SK-N-SH treated with all-trans-retinoic acid at 6 μM for 48 hours (cell line): ENCODE results near the gene EVPL.

Experiments
- ATAC-seq: fragments of 200-7000 bp; cut with Tn5 transposase; 3 replicates; pipeline ENCODE4 v1.9.1; 2020; ENCODE audit warnings: mild to moderate bottlenecking, moderate library complexity
- BACH2 ChIP-seq: fragments of 250-450 bp; sonication (Bioruptor Pico); IDR thresholded peaks from 2 replicates; pipeline ENCODE4 v1.9.0; 2021; ENCODE audit warnings: mild to moderate bottlenecking, borderline replicate concordance
- CSDC2 ChIP-seq: fragments of 250-450 bp; sonication (Bioruptor Pico); IDR thresholded peaks from 2 replicates; pipeline ENCODE4 v1.5.0; 2020; ENCODE audit warnings: mild to moderate bottlenecking, moderate library complexity
- ESRRG ChIP-seq: fragments of 250-450 bp; sonication (Bioruptor Pico); IDR thresholded peaks from 2 replicates; pipeline ENCODE4 v1.6.1; 2021; ENCODE audit warnings: mild to moderate bottlenecking
- GLIS3 ChIP-seq: fragments of 250-450 bp; sonication (Bioruptor Pico); IDR thresholded peaks from 2 replicates; pipeline ENCODE4 v1.5.0; 2020; ENCODE audit warnings: mild to moderate bottlenecking, moderate library complexity
- OSR1 ChIP-seq: fragments of 250-450 bp; sonication (Bioruptor Pico); IDR thresholded peaks from 2 replicates; pipeline ENCODE4 v1.8.0; 2022; ENCODE audit warnings: moderate library complexity, mild to moderate bottlenecking, inconsistent platforms
- PPARA ChIP-seq: fragments of 250-450 bp; sonication (Bioruptor Pico); IDR thresholded peaks from 2 replicates; pipeline ENCODE4 v1.5.0; 2020; ENCODE audit warnings: mild to moderate bottlenecking, borderline replicate concordance
- RARB ChIP-seq: fragments of 250-450 bp; sonication (Bioruptor Pico); IDR thresholded peaks from 2 replicates; pipeline ENCODE4 v1.8.0; 2021; ENCODE audit warnings: mild to moderate bottlenecking, moderate library complexity
- SNAI2 ChIP-seq: fragments of 250-450 bp; sonication (Bioruptor Pico); IDR thresholded peaks from 2 replicates; pipeline ENCODE4 v1.5.0; 2020; ENCODE audit warnings: mild to moderate bottlenecking, moderate library complexity
- TCF4 ChIP-seq: fragments of 250-450 bp; sonication (Bioruptor Pico); IDR thresholded peaks from 2 replicates; pipeline ENCODE4 v1.8.0; 2021; ENCODE audit warnings: mild to moderate bottlenecking, moderate library complexity, borderline replicate concordance
- TOX ChIP-seq: fragments of 250-450 bp; sonication (Bioruptor Pico); IDR thresholded peaks from 2 replicates; pipeline ENCODE4 v1.8.0; 2021; ENCODE audit warnings: mild to moderate bottlenecking, moderate library complexity, borderline replicate concordance
- ZC3H10 ChIP-seq: fragments of 250-450 bp; sonication (Bioruptor Pico); IDR thresholded peaks from 2 replicates; pipeline ENCODE4 v1.5.1; 2021; ENCODE audit warnings: mild to moderate bottlenecking, moderate library complexity
- ZFP3 ChIP-seq: fragments of 250-450 bp; sonication (Bioruptor Pico); IDR thresholded peaks from 2 replicates; pipeline ENCODE4 v1.5.0; 2020; ENCODE audit warnings: mild to moderate bottlenecking, moderate library complexity
- ZFP30 ChIP-seq: fragments of 450-650 bp; formaldehyde crosslinking; IDR thresholded peaks from 2 replicates; pipeline ENCODE4 v1.5.0; 2022; ENCODE audit warnings: mild to moderate bottlenecking, moderate library complexity
- ZNF565 ChIP-seq: fragments of 450-650 bp; formaldehyde crosslinking; conservative IDR thresholded peaks from 2 replicates; pipeline ENCODE4 v1.5.0; 2020; ENCODE audit warnings: low read depth, mild to moderate bottlenecking, moderate library complexity
- ZNF70 ChIP-seq: fragments of 450-650 bp; formaldehyde crosslinking; IDR thresholded peaks from 2 replicates; pipeline ENCODE4 v1.5.0; 2020; ENCODE audit warnings: mild to moderate bottlenecking, moderate library complexity
- ZNF8 ChIP-seq: fragments of 450-650 bp; formaldehyde crosslinking; IDR thresholded peaks from 2 replicates; pipeline ENCODE4 v1.5.0; 2020; ENCODE audit warnings: mild to moderate bottlenecking, moderate library complexity
- TF ChIP-seq, protein P1 (sequence below): fragments of 250-450 bp; sonication (Bioruptor Pico); IDR thresholded peaks from 2 replicates; pipeline ENCODE4 v1.8.0; 2020; ENCODE audit warnings: mild to moderate bottlenecking, moderate library complexity, borderline replicate concordance
- TF ChIP-seq, protein P2 (sequence below): fragments of 250-450 bp; sonication (Bioruptor Pico); IDR thresholded peaks from 2 replicates; pipeline ENCODE4 v1.5.1; 2021; ENCODE audit warnings: mild to moderate bottlenecking, moderate library complexity
- TF ChIP-seq, protein P3 (sequence below): fragments of 250-450 bp; sonication (Bioruptor Pico); IDR thresholded peaks from 2 replicates; pipeline ENCODE4 v1.8.0; 2021; ENCODE audit warnings: low read depth, mild to moderate bottlenecking, moderate library complexity, borderline replicate concordance
- TF ChIP-seq, protein P4 (sequence below): fragments of 250-450 bp; sonication (Bioruptor Pico); IDR thresholded peaks from 2 replicates; pipeline ENCODE4 v1.5.1; 2020; ENCODE audit warnings: low read depth, mild to moderate bottlenecking, moderate library complexity
- TF ChIP-seq, protein P5 (sequence below): fragments of 250-450 bp; sonication (Bioruptor Pico); IDR thresholded peaks from 2 replicates; pipeline ENCODE4 v1.5.0; 2020; ENCODE audit warnings: mild to moderate bottlenecking, moderate library complexity

The EVPL gene

DNA sequence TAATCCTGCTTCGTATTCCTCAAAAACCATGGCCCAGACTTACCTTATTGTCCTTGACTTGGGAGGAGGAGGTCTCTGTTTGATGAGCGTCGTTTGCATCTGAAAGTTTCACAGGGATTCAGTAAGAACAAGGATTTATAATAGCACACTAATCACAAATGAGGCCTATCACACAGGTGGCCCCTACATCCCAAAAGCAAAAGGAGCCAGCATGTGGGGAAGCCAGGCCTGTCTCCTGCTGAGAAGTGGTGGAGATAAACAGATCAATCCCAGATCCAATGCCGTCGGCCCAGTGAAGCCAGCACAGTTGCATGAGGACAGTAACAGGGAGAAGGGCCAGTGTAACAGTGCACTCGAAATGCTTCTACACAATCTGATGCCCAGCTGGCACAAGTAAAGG, 13.3 kb upstream of the EVPL start:
- TF ChIP-seq, protein P1, sequence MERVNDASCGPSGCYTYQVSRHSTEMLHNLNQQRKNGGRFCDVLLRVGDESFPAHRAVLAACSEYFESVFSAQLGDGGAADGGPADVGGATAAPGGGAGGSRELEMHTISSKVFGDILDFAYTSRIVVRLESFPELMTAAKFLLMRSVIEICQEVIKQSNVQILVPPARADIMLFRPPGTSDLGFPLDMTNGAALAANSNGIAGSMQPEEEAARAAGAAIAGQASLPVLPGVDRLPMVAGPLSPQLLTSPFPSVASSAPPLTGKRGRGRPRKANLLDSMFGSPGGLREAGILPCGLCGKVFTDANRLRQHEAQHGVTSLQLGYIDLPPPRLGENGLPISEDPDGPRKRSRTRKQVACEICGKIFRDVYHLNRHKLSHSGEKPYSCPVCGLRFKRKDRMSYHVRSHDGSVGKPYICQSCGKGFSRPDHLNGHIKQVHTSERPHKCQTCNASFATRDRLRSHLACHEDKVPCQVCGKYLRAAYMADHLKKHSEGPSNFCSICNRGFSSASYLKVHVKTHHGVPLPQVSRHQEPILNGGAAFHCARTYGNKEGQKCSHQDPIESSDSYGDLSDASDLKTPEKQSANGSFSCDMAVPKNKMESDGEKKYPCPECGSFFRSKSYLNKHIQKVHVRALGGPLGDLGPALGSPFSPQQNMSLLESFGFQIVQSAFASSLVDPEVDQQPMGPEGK, result no peak
- TF ChIP-seq BACH2 (CRISPR knock-in tag) (no peak), GLIS3 (CRISPR knock-in tag) (no peak), OSR1 (CRISPR knock-in tag) (no peak), TOX (CRISPR knock-in tag) (no peak), ZFP3 (CRISPR knock-in tag) (no peak), ZNF70 (no peak), ZFP30 (no peak), PPARA (CRISPR knock-in tag) (no peak), TCF4 (CRISPR knock-in tag) (no peak), RARB (CRISPR knock-in tag) (no peak)
- TF ChIP-seq, protein P2, sequence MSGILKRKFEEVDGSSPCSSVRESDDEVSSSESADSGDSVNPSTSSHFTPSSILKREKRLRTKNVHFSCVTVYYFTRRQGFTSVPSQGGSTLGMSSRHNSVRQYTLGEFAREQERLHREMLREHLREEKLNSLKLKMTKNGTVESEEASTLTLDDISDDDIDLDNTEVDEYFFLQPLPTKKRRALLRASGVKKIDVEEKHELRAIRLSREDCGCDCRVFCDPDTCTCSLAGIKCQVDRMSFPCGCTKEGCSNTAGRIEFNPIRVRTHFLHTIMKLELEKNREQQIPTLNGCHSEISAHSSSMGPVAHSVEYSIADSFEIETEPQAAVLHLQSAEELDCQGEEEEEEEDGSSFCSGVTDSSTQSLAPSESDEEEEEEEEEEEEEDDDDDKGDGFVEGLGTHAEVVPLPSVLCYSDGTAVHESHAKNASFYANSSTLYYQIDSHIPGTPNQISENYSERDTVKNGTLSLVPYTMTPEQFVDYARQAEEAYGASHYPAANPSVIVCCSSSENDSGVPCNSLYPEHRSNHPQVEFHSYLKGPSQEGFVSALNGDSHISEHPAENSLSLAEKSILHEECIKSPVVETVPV, result no peak
- TF ChIP-seq, protein P3, sequence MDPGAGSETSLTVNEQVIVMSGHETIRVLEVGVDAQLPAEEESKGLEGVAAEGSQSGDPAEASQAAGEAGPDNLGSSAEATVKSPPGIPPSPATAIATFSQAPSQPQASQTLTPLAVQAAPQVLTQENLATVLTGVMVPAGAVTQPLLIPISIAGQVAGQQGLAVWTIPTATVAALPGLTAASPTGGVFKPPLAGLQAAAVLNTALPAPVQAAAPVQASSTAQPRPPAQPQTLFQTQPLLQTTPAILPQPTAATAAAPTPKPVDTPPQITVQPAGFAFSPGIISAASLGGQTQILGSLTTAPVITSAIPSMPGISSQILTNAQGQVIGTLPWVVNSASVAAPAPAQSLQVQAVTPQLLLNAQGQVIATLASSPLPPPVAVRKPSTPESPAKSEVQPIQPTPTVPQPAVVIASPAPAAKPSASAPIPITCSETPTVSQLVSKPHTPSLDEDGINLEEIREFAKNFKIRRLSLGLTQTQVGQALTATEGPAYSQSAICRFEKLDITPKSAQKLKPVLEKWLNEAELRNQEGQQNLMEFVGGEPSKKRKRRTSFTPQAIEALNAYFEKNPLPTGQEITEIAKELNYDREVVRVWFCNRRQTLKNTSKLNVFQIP (CRISPR knock-in tag), result no peak
- TF ChIP-seq, all 23 proteins: peak for 0
- ATAC-seq, result no peak

DNA sequence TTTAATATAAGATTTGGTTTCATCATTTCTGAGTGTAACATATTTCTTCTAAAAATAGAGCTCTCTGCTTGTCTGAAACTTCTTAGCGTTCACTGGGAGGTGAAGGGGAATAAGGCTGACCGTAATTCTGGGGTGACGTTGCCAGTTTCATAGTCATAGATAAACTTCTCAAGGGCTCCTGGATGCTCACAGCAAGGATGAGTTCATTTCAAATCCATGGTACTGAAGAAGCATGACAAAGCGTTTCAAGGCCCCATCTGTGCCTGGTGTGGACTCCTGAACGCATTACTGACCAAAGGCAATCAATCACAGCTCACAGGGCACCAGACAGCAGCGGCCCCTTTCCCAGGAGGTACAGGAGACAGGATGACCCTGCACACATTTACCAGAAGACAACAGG, 12.0 kb upstream of the EVPL start:
- ATAC-seq, result no peak
- TF ChIP-seq ZFP3 (CRISPR knock-in tag) (no peak), ESRRG (CRISPR knock-in tag) (no peak), PPARA (CRISPR knock-in tag) (no peak), CSDC2 (CRISPR knock-in tag) (no peak)
- TF ChIP-seq, protein P2, result no peak

DNA sequence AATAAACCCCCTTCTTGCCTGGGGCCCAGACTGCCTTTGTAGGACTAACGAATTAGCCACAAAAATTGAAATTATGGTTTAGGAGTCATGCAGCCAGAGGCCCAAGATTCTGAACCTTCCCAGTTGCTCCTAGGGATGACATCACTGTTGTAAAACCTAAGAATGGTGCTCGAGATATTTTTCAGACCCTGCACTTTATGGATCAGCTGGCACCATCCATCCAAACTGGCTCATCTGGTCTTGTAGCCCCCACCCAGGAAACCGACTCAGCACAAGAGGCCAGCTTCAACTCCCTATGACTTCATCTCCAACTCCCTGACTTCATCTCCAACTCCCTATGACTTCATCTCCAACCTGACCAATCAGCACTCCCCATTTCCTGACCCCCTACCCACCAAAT, 10.9 kb upstream of the EVPL start:
- ATAC-seq, result no peak
- TF ChIP-seq ZFP30 (no peak), TOX (CRISPR knock-in tag) (no peak), SNAI2 (CRISPR knock-in tag) (no peak), ZNF70 (no peak), TCF4 (CRISPR knock-in tag) (no peak), CSDC2 (CRISPR knock-in tag) (no peak), ZNF8 (no peak), BACH2 (CRISPR knock-in tag) (no peak), ZNF565 (no peak), ZFP3 (CRISPR knock-in tag) (no peak), ZC3H10 (CRISPR knock-in tag) (no peak), RARB (CRISPR knock-in tag) (no peak), OSR1 (CRISPR knock-in tag) (no peak)
- TF ChIP-seq, protein P4, sequence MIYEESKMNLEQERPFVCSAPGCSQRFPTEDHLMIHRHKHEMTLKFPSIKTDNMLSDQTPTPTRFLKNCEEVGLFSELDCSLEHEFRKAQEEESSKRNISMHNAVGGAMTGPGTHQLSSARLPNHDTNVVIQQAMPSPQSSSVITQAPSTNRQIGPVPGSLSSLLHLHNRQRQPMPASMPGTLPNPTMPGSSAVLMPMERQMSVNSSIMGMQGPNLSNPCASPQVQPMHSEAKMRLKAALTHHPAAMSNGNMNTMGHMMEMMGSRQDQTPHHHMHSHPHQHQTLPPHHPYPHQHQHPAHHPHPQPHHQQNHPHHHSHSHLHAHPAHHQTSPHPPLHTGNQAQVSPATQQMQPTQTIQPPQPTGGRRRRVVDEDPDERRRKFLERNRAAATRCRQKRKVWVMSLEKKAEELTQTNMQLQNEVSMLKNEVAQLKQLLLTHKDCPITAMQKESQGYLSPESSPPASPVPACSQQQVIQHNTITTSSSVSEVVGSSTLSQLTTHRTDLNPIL (CRISPR knock-in tag), result no peak
- TF ChIP-seq, protein P2, result no peak
- TF ChIP-seq, protein P5, sequence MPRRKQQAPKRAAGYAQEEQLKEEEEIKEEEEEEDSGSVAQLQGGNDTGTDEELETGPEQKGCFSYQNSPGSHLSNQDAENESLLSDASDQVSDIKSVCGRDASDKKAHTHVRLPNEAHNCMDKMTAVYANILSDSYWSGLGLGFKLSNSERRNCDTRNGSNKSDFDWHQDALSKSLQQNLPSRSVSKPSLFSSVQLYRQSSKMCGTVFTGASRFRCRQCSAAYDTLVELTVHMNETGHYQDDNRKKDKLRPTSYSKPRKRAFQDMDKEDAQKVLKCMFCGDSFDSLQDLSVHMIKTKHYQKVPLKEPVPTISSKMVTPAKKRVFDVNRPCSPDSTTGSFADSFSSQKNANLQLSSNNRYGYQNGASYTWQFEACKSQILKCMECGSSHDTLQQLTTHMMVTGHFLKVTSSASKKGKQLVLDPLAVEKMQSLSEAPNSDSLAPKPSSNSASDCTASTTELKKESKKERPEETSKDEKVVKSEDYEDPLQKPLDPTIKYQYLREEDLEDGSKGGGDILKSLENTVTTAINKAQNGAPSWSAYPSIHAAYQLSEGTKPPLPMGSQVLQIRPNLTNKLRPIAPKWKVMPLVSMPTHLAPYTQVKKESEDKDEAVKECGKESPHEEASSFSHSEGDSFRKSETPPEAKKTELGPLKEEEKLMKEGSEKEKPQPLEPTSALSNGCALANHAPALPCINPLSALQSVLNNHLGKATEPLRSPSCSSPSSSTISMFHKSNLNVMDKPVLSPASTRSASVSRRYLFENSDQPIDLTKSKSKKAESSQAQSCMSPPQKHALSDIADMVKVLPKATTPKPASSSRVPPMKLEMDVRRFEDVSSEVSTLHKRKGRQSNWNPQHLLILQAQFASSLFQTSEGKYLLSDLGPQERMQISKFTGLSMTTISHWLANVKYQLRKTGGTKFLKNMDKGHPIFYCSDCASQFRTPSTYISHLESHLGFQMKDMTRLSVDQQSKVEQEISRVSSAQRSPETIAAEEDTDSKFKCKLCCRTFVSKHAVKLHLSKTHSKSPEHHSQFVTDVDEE, result no peak
- TF ChIP-seq, protein P3 (CRISPR knock-in tag), result no peak
- TF ChIP-seq, protein P1, result no peak
